ENCODE data around the gene MEIS3.

The MEIS3 gene

GRCh38 chr19:47447470-47448359, 28.4 kb upstream of the MEIS3 start:
- peak; percentile 92 for DNase-seq
- no peak overlapping the region for H2BK15ac ChIP-seq (replicated peaks; ENCODE audit: low read depth)
- no peak overlapping the region for H2AK5ac ChIP-seq (ENCODE audit: low read length)
- H3K18ac ChIP-seq (ENCODE audit: low read length): no peak overlapping the region
- no peak overlapping the region for H3K4ac ChIP-seq (ENCODE audit: low read depth, low read length)
- H2BK120ac ChIP-seq (ENCODE audit: low read depth, low read length): no peak overlapping the region
- no peak overlapping the region for H3K27ac ChIP-seq (ENCODE audit: low read depth, low read length)
- H3K23ac ChIP-seq (ENCODE audit: low read length): no peak overlapping the region
- H3K36me3 ChIP-seq (ENCODE audit: control insufficient read depth, insufficient read depth, low read length): no peaks in the 10 kb centered on the region
- no peaks in the 10 kb centered on the region for H3K79me1 ChIP-seq (ENCODE audit: low read length)
- no peak overlapping the region for H4K5ac ChIP-seq (ENCODE audit: low read length)
- H2BK5ac ChIP-seq (ENCODE audit: low read length): no peak overlapping the region
- H3K9ac ChIP-seq (ENCODE audit: low read length): peak overlapping the region; percentile 22
- H3K4me1 ChIP-seq (ENCODE audit: control insufficient read depth, low read depth, low read length): no peaks in the 10 kb centered on the region
- peak overlapping the region; percentile 80 for H3K56ac ChIP-seq (ENCODE audit: low read length)
- WGBS (ENCODE audit: extremely low coverage, insufficient coverage, low lambda C conversion rate): no CpG with 5 or more reads among the region's 95 CpGs
- peaks cover 9% of the 10 kb centered on the region for H3K27me3 ChIP-seq (ENCODE audit: insufficient read depth, low read length, poor library complexity)
- H4K8ac ChIP-seq (ENCODE audit: low read depth, low read length): no peak overlapping the region
- peak overlapping the region; percentile 40 for H3K4me2 ChIP-seq (ENCODE audit: low read length)
- H3K4me3 ChIP-seq (ENCODE audit: low read length): no peak overlapping the region
- H3K79me2 ChIP-seq (ENCODE audit: control insufficient read depth, insufficient read depth, low read length): no peaks in the 10 kb centered on the region

GRCh38 chr19:47446534-47447469, 27.5 kb upstream of the MEIS3 start:
- no peak overlapping the region for H2BK15ac ChIP-seq (replicated peaks; ENCODE audit: low read depth)
- no peaks in the 10 kb centered on the region for H3K79me2 ChIP-seq (ENCODE audit: control insufficient read depth, insufficient read depth, low read length)
- H3K27ac ChIP-seq (ENCODE audit: low read depth, low read length): no peak overlapping the region
- no peak overlapping the region for H2AK5ac ChIP-seq (ENCODE audit: low read length)
- H3K4ac ChIP-seq (ENCODE audit: low read depth, low read length): no peak overlapping the region
- no peak overlapping the region for H3K4me3 ChIP-seq (ENCODE audit: low read length)
- no peak overlapping the region for H3K18ac ChIP-seq (ENCODE audit: low read length)
- DNase-seq: peak; percentile 83
- H3K23ac ChIP-seq (ENCODE audit: low read length): no peak overlapping the region
- H3K9ac ChIP-seq (ENCODE audit: low read length): peak overlapping the region; percentile 21
- peaks cover 9% of the 10 kb centered on the region for H3K27me3 ChIP-seq (ENCODE audit: insufficient read depth, low read length, poor library complexity)
- no peaks in the 10 kb centered on the region for H3K79me1 ChIP-seq (ENCODE audit: low read length)
- H3K4me1 ChIP-seq (ENCODE audit: control insufficient read depth, low read depth, low read length): no peaks in the 10 kb centered on the region
- no peak overlapping the region for H2BK5ac ChIP-seq (ENCODE audit: low read length)
- peak overlapping the region; percentile 80 for H3K56ac ChIP-seq (ENCODE audit: low read length)
- no peak overlapping the region for H2BK120ac ChIP-seq (ENCODE audit: low read depth, low read length)
- no peak overlapping the region for H4K8ac ChIP-seq (ENCODE audit: low read depth, low read length)
- no CpG with 5 or more reads among the region's 28 CpGs for WGBS (ENCODE audit: extremely low coverage, insufficient coverage, low lambda C conversion rate)
- no peaks in the 10 kb centered on the region for H3K36me3 ChIP-seq (ENCODE audit: control insufficient read depth, insufficient read depth, low read length)
- H4K5ac ChIP-seq (ENCODE audit: low read length): no peak overlapping the region
- H3K4me2 ChIP-seq (ENCODE audit: low read length): peak overlapping the region; percentile 43

- no peak overlapping the region for H2BK5ac ChIP-seq (ENCODE audit: low read length)
- H4K8ac ChIP-seq (ENCODE audit: low read depth, low read length): no peak overlapping the region
- no peak overlapping the region for H3K23ac ChIP-seq (ENCODE audit: low read length)
- H3K79me2 ChIP-seq (ENCODE audit: control insufficient read depth, insufficient read depth, low read length): no peaks in the 10 kb centered on the region
- no peak overlapping the region for H3K9ac ChIP-seq (ENCODE audit: low read length)
- WGBS (ENCODE audit: extremely low coverage, insufficient coverage, low lambda C conversion rate): no CpG with 5 or more reads among the region's 22 CpGs
- no peak overlapping the region for H2AK5ac ChIP-seq (ENCODE audit: low read length)
- H3K56ac ChIP-seq (ENCODE audit: low read length): no peak overlapping the region
- H2BK120ac ChIP-seq (ENCODE audit: low read depth, low read length): no peak overlapping the region
- no peak overlapping the region for H3K18ac ChIP-seq (ENCODE audit: low read length)
- no peak overlapping the region for H3K4me2 ChIP-seq (ENCODE audit: low read length)
- peaks cover 9% of the 10 kb centered on the region for H3K27me3 ChIP-seq (ENCODE audit: insufficient read depth, low read length, poor library complexity)
- no peaks in the 10 kb centered on the region for H3K36me3 ChIP-seq (ENCODE audit: control insufficient read depth, insufficient read depth, low read length)
- no peak overlapping the region for H4K5ac ChIP-seq (ENCODE audit: low read length)
- H3K4ac ChIP-seq (ENCODE audit: low read depth, low read length): no peak overlapping the region
- H3K27ac ChIP-seq (ENCODE audit: low read depth, low read length): no peak overlapping the region
- H2BK15ac ChIP-seq (replicated peaks; ENCODE audit: low read depth): no peak overlapping the region
- no peak overlapping the region for H3K4me3 ChIP-seq (ENCODE audit: low read length)
- no peaks in the 10 kb centered on the region for H3K4me1 ChIP-seq (ENCODE audit: control insufficient read depth, low read depth, low read length)
- H3K79me1 ChIP-seq (ENCODE audit: low read length): no peaks in the 10 kb centered on the region
- DNase-seq: no peak
These were observed 26.6 kb upstream of the MEIS3 start for GRCh38 chr19:47445937-47446402.

- no peak overlapping the region for H2AK5ac ChIP-seq (ENCODE audit: low read length)
- H3K9ac ChIP-seq (ENCODE audit: low read length): no peak overlapping the region
- H3K36me3 ChIP-seq (ENCODE audit: control insufficient read depth, insufficient read depth, low read length): no peaks in the 10 kb centered on the region
- H3K27me3 ChIP-seq (ENCODE audit: insufficient read depth, low read length, poor library complexity): peaks cover 9% of the 10 kb centered on the region
- no peak overlapping the region for H3K4me3 ChIP-seq (ENCODE audit: low read length)
- DNase-seq: no peak
- no peak overlapping the region for H3K23ac ChIP-seq (ENCODE audit: low read length)
- no peak overlapping the region for H3K56ac ChIP-seq (ENCODE audit: low read length)
- H4K8ac ChIP-seq (ENCODE audit: low read depth, low read length): no peak overlapping the region
- no peaks in the 10 kb centered on the region for H3K4me1 ChIP-seq (ENCODE audit: control insufficient read depth, low read depth, low read length)
- whole genome bisulfite sequencing (ENCODE audit: extremely low coverage, insufficient coverage, low lambda C conversion rate): no CpG with 5 or more reads among the region's 4 CpGs
- H3K79me2 ChIP-seq (ENCODE audit: control insufficient read depth, insufficient read depth, low read length): no peaks in the 10 kb centered on the region
- no peak overlapping the region for H2BK5ac ChIP-seq (ENCODE audit: low read length)
- H2BK15ac ChIP-seq (replicated peaks; ENCODE audit: low read depth): no peak overlapping the region
- no peak overlapping the region for H3K18ac ChIP-seq (ENCODE audit: low read length)
- no peak overlapping the region for H4K5ac ChIP-seq (ENCODE audit: low read length)
- H3K4me2 ChIP-seq (ENCODE audit: low read length): no peak overlapping the region
- H3K79me1 ChIP-seq (ENCODE audit: low read length): no peaks in the 10 kb centered on the region
- no peak overlapping the region for H2BK120ac ChIP-seq (ENCODE audit: low read depth, low read length)
- H3K27ac ChIP-seq (ENCODE audit: low read depth, low read length): no peak overlapping the region
- no peak overlapping the region for H3K4ac ChIP-seq (ENCODE audit: low read depth, low read length)
These were observed 26.2 kb upstream of the MEIS3 start for GRCh38 chr19:47445527-47445926.

- no peak overlapping the region for H2BK120ac ChIP-seq (ENCODE audit: low read depth, low read length)
- H3K18ac ChIP-seq (ENCODE audit: low read length): no peak overlapping the region
- peaks cover 9% of the 10 kb centered on the region for H3K27me3 ChIP-seq (ENCODE audit: insufficient read depth, low read length, poor library complexity)
- no peak overlapping the region for H4K5ac ChIP-seq (ENCODE audit: low read length)
- no peaks in the 10 kb centered on the region for H3K79me2 ChIP-seq (ENCODE audit: control insufficient read depth, insufficient read depth, low read length)
- no peak overlapping the region for H3K9ac ChIP-seq (ENCODE audit: low read length)
- H3K23ac ChIP-seq (ENCODE audit: low read length): no peak overlapping the region
- no peak overlapping the region for H2BK5ac ChIP-seq (ENCODE audit: low read length)
- H2AK5ac ChIP-seq (ENCODE audit: low read length): no peak overlapping the region
- no peaks in the 10 kb centered on the region for H3K36me3 ChIP-seq (ENCODE audit: control insufficient read depth, insufficient read depth, low read length)
- no peak overlapping the region for H3K27ac ChIP-seq (ENCODE audit: low read depth, low read length)
- no peak overlapping the region for H3K4me3 ChIP-seq (ENCODE audit: low read length)
- H4K8ac ChIP-seq (ENCODE audit: low read depth, low read length): no peak overlapping the region
- H3K4ac ChIP-seq (ENCODE audit: low read depth, low read length): no peak overlapping the region
- H3K79me1 ChIP-seq (ENCODE audit: low read length): no peaks in the 10 kb centered on the region
- no peak overlapping the region for H3K56ac ChIP-seq (ENCODE audit: low read length)
- no peak overlapping the region for H2BK15ac ChIP-seq (replicated peaks; ENCODE audit: low read depth)
- peak; percentile 63 for DNase-seq
- H3K4me2 ChIP-seq (ENCODE audit: low read length): no peak overlapping the region
- no peaks in the 10 kb centered on the region for H3K4me1 ChIP-seq (ENCODE audit: control insufficient read depth, low read depth, low read length)
- no CpG with 5 or more reads among the region's 22 CpGs for WGBS (ENCODE audit: extremely low coverage, insufficient coverage, low lambda C conversion rate)
These were observed 25.1 kb upstream of the MEIS3 start for GRCh38 chr19:47444388-47444821.

Measured in mesendoderm (in vitro differentiated cells).